SK-N-DZ (cell line): Measurements from ENCODE around the gene WAPL.

Experiments used
- DNase-seq: peaks from one replicate; pipeline ENCODE4 v3.0.0-alpha.2; 2015; ENCODE audit warnings: low spot score

The WAPL gene

DNA sequence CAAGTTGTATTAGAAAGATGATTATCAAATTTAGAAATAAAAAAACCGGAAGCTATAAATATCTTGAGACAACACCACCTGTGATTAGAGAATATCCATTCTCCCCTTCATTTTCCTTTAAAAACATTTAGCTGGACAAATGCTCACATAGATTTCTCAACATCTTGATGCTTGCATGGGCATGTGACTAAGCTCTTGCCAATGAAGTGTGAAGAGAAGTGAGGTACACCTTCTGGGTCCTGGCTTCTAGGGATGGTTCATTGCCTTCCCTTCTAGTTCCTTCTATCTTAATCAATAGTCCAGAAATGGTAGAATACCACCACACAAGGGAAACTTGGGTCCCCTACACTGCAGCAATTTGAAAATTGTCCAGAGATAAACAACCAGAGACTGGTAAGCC, 41.0 kb downstream of the WAPL start:
- no peak for DNase-seq

DNA sequence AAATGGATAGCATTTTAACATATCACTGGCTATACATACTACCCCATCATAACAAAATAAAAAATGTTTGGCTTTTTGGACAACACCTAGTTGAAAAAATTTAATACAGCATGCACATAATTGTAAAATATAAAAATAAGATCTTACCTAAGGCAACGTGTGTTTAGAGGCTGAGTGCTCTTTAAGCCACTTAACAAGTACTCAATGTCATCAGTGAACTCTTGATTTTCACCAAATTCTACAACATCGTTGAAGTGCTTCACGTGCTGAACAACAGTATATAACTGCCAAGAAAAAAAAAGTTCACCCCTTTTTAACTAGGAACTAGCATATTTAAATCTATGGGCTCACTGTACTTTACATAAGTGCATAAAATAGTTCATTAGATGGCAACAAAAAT, 49.5 kb downstream of the WAPL start:
- no peak for DNase-seq

DNA sequence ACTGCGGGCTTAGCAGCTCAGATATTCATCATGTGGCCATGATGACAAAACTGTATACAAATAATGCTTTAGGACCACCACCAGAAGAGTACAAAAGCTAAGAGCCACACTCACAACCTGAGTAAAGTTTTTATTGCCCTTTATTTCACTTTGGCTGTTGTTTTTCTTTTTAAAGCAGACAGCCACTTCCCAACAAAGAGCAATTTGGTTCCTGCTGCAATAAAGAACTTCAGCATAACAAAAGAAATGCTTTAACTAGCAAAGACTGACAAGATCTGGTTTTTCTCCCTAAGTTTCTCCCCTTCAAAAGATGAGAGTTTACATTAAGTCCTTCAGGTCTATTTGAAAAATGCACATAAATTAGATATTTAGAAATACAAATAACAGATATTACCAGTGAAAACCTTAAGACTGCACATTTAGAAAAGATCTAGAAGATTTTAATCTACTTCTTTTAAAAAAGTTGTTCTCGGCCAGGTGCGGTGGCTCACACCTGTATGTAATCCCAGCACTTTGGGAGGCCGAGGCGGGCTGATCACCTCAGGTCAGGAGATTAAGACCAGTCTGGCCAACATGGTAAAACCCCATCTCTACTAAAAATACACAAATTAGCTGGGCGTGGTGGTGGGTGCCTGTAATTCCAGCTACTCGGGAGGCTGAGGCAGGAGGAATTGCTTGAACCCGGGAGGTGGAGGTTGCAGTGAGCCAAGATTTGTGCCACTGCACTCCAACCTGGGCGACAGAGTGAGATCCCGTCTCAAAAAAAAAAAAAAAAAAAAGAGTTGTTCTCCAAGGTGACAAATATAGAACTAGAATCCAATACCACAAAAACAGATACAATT, 59.4 kb downstream of the WAPL start:
- DNase-seq = no peak

DNA sequence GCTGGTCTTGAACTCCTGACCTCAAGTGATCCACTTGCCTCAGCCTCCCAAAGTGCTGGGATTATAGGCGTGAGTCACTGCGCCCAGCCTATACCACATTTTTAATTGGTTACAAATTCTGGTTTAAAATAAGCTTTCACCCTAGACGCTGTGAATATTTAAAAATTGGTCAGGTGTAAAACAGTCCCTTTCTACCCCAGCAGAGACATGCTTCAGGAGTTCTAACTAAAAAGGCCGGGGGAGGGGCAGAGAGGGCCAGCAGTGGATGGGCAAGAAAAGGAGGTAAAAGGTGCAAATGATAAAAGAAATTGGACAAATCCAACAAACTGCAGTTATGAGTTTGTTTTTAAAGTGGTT, 70.0 kb downstream of the WAPL start:
- DNase-seq = no peak

DNA sequence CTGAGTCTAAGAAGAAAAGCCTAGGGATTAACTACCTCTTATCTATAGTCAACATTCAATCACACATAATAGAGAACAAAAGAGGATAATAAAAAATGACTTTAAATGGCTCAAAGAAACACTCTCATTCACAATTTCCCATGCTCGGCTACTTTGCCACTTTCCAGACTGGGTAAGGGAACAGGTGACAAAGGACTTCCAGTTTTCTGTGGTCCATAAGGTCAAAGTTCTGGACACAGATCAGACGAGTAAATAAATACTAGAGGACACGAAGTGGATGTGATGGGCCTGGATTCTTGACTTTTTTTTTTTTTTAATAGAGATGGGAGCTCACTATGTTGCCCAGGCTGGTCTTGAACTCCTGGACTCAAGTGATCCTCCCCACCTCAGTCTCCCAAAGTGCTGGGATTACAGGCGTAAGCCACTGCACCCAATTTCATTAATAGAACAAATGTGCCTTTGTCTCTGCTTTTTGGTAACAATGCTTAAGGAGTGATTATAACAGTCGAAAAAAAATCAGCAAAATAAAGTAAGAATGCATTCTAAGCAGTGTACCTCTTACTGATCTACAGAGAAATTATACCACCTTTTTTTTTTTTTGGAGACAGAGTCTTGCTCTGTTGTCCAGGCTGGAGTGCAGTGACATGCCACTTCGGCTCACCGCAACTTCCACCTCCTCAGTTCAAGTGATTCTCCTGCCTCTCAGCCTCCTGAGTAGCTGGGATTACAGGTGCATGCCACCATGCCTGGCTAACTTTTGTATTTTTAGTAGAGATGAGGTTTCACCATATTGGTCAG, 70.6 kb downstream of the WAPL start:
- DNase-seq = no peak

DNA sequence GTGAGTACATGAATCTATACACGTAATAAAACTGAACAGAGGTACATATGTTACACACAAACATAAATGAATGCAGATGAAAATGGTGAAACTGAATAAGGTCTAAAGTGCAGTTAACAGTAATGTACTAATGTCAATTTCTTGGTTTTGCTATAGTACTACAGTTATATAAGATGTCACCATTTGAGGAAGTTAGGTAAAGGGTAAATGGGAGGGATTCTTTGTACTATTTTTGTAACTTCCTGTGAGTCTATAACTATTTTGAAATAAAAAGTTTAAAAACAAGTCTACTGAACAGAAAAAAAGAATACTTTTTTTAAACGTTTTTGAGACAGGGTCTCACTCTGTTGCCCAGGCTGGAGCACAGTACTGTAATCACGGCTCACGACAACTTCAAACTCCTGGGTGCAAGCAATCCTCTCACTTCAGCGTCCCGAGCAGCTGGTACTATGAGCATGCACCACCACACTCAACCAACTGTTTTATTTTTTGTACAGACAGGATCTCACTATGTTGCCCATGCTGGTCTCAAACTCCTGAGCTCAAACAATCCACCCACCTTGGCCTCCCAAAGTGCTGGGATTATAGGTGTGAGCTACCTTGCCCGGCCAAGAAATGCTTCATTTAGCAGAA, 71.5 kb downstream of the WAPL start:
- DNase-seq = no peak

DNA sequence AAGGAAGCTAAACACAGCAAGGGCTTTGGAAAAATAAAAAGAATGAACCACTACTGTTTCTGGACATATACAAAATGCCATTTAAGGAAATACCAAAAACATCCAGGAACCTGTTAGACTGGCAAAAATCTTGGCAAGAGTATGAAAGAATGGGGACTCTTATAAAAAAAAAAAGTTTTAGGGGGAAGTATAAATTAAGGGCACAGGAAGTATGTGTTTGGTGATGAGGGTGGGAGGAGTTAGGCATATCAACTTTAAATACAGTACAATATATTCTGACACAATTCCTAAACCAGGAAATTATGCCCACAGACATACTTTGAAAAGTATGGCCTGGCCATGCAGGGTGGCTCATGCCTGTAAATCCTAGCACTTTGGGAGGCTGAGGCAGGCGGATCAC, 74.2 kb downstream of the WAPL start:
- no peak for DNase-seq

DNA sequence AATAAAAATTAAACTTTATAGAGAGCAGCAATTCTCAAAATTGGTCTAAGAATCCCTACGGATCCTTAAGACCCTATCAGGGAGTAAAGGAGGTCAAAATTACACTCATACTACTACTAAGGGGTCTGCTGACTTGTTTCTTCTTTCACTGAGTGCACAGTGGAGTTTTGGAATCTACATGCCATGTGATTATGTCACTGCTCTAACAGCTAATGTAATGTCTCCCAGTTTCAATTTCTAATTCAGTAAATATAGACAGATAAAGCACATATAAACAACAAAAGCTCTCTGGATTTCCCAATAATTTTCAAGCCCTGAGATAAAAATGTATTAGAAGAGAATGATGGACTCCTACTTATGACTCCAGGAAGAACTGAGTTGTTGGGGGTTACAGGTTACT, 74.6 kb downstream of the WAPL start:
- no peak for DNase-seq

DNA sequence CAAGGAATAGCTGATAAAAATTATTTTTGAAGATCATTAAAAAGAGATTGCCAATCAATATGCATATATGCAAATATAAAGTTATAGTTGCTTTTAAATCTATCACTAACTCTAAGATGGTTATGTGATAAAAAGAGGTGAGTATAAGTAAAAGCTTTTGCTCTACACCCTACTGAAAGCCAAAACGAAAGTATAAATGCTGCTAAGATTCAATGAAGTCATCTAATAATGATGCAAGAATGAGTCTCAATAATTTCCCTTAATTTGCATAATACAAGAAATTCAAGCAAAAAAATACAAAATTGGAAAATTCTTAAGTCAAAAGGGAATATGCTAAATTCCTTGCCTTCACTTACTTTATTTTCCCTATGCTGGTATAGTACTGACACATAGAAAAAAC, 75.2 kb downstream of the WAPL start:
- DNase-seq = no peak

DNA sequence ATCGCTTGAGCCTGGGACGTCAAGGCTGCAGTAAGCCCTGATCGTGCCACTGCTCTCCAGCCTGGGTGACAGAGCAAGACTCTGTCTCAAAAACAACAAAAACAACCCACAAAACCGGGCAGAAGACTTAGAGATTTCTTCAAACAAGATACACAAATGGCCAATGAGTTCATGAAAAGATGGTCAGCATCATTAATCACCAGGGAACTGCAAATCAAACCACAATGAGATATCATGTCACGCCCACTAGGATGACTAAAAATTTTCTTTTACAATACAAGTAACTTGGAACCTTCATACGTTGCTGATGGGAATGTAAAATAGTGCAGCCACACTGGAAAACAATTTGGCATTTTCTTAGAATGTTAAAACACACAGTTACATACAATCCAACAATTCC, 77.7 kb downstream of the WAPL start:
- no peak for DNase-seq

DNA sequence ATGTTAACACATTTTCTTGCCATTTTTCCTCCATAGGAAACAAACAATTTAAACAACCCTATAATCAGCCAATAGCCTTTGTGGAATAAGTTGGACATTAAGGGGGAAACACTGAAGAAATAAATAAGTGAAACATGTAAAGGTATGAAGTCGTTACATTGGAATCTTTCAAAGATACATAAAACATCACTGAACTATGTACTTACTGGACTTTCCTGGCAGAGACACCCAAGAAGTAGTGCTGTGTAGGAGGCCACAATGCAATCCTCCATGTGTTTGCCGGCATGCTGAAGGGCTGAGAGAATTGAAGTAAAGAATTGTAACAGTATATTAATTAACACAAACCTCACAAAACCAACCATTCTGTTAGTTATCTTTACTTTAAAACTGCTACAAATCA, 78.5 kb downstream of the WAPL start:
- no peak for DNase-seq

DNA sequence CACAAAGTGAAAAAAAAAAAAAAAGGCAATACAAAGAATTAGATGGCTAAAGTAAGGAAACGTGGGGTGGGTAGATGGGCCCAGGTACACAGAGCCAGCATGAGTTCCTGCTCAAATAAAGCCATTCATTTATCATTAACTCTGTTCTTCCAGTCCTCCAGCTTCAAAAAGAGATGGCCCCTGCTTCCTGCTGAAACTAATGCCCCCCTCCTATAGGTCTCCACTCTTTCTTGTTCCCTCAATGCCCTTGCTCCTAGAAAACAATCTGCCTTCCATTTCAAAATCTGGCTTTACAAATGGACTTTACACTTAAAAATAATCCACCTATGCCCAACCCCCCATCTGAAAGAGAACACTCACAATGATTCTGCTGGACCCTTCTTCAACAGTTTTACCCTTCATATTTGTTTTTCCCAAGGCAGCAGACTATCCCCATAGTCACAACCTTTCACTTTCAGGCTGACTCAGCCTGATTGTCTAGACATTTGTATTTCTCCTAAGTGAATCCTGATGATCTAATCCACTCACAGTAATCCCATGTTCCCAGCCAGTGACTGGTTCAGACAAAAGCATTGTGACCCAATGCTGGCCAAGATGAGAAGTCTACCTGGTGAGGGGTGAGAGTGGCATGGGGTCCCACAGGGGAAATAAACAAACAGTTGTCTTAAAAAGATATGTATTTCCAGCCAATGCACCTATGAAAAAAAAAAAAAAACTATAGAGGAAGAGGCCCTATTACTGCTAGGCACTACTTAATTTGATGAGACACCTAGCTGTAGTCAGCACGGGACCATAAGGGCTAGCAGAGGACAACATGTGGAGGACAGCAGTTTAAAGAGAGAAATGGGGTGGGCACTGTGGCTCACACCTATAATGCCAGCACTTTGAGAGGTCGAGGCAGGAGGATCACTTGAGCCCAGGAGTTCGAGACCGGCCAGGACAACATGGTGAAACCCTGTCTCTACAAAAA, 80.4 kb downstream of the WAPL start:
- no peak for DNase-seq

DNA sequence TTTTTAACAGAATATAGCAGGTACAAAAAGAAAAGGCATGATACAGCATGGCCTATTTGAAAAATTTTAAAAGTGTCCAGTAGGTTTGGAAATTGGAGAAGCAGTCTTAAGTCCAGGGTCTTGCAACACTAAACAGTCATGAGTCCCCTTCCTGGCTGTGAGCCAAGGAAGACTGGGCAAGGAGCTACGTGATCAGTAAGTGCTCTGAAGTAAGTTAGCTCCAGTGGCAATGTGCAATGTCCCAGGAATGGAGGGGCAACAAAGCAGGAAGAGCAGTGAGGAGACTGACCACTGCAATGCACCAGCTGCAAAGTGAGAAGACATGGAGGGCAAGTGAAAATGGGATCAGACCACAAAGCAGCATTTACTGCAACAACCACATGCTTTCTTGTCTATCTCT, 82.0 kb downstream of the WAPL start:
- no peak for DNase-seq

DNA sequence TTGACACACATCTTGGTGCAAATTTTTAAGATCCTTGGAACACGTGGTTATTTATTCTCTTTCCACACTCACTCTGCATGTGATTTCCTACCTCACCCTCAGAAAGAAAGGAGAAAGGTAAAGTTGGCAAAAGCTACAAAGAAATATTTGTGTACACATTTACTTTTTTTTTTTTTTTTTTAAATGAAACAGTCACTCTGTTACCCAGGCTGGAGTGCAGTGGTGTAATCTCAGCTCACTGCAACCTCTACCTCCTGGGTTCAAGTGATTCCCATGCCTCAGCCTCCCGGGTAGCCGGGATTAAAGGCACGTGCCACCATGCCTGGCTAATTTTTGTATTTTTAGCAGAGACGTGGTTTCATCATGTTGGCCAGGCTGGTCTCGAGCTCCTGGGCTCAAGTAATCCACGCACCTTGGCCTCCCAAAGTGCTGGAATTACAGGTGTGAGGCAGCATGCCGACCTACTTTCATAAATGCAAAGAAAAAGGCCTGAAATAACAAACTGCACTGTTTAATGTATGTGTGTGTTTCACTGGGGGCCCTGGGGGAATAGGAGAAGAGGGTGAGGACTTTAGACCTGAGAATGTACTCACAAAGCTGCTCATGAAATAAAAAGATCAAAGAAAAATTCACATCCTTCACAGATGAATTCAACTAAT, 83.4 kb downstream of the WAPL start:
- no peak for DNase-seq

DNA sequence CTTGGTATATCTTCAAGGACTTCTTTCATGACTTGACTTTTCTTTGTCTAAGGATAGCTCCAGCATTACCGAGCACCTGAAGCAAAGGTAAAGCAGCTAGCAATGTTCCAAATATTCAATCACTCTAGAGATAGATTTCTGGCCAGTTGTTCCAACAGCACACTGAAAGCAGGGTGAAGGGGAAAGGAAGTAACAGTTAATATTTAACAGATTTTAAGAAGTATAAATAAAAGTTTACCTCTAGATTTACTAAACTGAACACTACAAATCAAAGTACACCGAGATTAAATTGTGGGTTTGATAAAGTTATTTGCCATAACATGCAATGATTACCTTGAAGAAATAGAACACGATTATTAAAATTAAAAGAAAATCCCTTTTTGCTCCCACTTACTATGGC, 84.1 kb downstream of the WAPL start:
- DNase-seq = no peak

DNA sequence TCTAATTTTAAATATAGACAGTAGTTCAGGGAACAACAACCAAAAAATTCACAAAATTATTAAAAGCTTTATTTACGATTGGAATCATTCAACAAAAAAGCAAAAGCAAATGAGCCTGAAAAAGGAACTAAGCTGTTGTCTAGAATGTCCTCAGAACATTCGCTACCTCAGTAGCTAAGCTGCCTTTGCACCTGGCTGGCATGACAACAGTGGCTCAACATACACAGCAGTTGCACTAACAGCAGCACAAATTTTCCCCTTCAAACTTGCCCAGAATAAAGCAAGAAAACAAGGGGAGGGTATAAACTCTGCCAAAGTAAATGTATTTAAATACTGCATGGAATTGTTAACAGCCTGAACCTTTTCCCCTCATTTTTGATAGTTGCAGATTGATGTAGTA, 84.6 kb downstream of the WAPL start:
- DNase-seq = no peak

DNA sequence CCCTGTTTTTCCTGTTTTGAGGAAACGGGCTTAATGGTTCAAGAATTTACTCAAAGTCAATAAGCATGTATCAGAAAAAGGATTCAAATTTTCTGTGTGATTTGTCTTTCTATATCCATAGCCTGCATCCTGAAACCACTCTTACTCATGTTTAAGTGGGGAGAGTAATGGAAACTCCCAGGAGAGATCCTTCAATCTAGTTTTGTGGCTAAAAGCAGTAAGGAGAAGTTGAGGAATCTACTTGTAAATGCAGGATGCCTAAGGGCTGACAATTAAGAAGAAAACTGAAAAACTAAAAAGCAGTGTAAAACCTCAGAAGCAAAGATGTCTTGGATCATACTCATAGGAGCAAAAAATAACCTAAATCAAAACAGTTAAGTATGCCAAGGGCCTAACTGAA, 86.9 kb downstream of the WAPL start:
- no peak for DNase-seq

DNA sequence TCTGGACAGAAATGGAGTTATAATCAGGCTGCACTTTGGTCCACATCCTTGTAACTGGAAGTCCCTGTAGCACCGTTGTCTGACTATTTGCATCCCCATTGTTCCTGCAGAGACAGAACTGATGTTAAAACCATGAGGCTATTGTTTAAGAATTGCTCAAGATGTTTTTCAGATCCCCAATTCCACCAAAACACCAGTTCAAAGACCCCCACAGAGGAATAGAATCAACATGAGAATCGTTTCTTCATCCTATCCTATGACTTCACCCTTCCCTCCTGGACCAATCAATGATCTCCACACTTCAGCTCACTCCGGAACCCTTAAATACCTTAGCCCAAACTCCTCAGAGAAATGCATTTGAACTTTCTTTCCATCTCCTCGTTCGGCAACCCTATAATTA, 97.9 kb downstream of the WAPL start:
- DNase-seq = no peak

DNA sequence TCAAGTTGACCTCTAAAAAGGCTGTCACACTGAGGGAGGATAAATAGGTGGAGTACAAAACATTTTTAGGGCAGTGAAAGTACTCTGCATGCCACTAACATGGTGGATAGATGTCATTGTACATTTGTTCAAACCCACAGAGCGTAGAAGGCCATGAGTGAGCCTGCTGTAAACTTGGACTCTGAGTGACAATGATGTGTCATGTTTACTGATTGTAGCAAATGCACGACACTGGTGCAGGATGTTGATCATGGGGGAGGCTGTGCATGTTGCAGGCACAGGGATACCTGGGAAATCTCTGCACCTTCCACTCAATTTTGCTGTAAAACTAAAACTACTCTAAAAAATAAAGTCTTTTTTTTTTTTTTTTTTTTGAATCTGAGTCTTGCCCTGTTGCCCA, 102.5 kb downstream of the WAPL start:
- DNase-seq = no peak

DNA sequence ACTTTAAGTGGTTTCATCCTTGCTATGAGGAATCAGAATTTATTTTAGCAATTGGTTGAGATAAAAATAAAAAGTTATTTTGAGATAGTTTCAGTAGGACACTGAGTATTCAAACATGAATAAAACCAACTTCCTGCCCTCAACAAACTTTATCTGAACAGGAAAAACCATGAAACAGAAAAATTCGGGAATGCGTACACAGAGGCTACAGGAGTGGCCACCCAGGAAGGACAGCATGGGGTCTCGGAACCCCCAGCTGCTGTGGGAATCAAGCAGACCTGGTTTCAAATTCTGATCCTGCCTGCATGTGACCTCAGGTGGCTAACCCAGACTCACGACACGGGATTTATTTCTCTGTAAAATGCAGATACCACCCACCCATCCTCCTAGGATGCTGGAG, 106.0 kb downstream of the WAPL start:
- no peak for DNase-seq

DNA sequence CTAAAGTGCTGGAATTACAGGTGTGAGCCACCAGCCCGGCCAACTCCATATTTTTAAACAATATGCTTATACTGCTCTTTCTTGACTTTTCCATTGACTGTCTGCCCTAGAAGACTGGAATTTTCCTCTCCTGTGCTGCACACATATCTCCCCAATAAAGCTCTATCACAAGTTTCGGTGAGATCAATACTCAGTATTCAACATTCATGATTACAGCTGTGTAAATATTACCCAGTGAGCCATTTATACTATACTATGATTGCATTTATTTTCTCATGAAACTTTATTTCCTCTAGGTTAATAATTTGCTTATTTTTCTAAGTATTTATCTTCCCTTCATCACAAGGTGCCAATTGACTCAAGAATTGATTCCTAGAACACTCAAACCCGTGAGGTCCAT, 106.5 kb downstream of the WAPL start:
- no peak for DNase-seq
